WERI-Rb-1 (cell line): ENCODE data around the gene HBZ.
A peak's percentile ranks its signal among the peaks of the same experiment; 100 is the strongest.

Experiments
- DNase-seq: peaks from one replicate; pipeline ENCODE4 v3.0.0-alpha.2; 2020
- H3K27ac ChIP-seq: fragments of 250-450 bp; sonication (Bioruptor Pico); 2 replicates; pipeline ENCODE4 v1.5.1; 2020; ENCODE audit warnings: mild to moderate bottlenecking, moderate library complexity
- H3K27me3 ChIP-seq: fragments of 250-450 bp; sonication (Bioruptor Pico); 2 replicates; pipeline ENCODE4 v1.5.1; 2021; ENCODE audit warnings: mild to moderate bottlenecking, low read depth, moderate library complexity; ENCODE audit not compliant: insufficient read depth, severe bottlenecking
- H3K36me3 ChIP-seq: fragments of 250-450 bp; sonication (Bioruptor Pico); 2 replicates; pipeline ENCODE4 v1.5.1; 2020; ENCODE audit warnings: mild to moderate bottlenecking, moderate library complexity
- H3K4me3 ChIP-seq: 2 replicates; pipeline ENCODE4 v1.5.1; 2011; ENCODE audit warnings: low read depth, mild to moderate bottlenecking, control low read depth, low read length
- H3K9me3 ChIP-seq: fragments of 250-450 bp; sonication (Bioruptor Pico); 2 replicates; pipeline ENCODE4 v1.5.1; 2021; ENCODE audit warnings: mild to moderate bottlenecking, moderate library complexity; ENCODE audit not compliant: severe bottlenecking
- TF ChIP-seq, protein P1 (sequence below): IDR thresholded peaks from 2 replicates; pipeline ENCODE4 v1.5.1; 2011; ENCODE audit warnings: low read depth, mild to moderate bottlenecking, control low read depth, inconsistent platforms, low read length

HBZ gene

DNA sequence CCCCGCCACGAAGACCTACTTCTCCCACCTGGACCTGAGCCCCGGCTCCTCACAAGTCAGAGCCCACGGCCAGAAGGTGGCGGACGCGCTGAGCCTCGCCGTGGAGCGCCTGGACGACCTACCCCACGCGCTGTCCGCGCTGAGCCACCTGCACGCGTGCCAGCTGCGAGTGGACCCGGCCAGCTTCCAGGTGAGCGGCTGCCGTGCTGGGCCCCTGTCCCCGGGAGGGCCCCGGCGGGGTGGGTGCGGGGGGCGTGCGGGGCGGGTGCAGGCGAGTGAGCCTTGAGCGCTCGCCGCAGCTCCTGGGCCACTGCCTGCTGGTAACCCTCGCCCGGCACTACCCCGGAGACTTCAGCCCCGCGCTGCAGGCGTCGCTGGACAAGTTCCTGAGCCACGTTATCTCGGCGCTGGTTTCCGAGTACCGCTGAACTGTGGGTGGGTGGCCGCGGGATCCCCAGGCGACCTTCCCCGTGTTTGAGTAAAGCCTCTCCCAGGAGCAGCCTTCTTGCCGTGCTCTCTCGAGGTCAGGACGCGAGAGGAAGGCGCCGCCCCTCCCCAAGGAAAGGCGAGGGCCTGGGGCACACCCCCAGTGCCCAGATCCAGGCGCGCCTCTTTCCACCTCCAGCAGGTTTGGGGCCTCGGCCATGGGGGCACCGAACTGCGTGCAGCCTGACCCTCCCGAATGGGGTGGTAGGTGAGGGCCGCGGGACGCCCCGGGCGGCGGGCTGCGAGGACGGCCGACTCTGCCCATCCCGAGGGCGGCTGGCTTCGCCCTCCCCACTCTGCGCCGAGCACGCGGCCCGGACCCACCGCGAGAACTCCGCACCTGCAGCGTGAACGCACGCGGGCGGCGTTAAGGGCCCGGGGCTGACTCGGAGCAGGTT lies 28.5 kb downstream of the HBZ start:
- peak overlapping the region; percentile 57 for H3K4me3 ChIP-seq

DNA sequence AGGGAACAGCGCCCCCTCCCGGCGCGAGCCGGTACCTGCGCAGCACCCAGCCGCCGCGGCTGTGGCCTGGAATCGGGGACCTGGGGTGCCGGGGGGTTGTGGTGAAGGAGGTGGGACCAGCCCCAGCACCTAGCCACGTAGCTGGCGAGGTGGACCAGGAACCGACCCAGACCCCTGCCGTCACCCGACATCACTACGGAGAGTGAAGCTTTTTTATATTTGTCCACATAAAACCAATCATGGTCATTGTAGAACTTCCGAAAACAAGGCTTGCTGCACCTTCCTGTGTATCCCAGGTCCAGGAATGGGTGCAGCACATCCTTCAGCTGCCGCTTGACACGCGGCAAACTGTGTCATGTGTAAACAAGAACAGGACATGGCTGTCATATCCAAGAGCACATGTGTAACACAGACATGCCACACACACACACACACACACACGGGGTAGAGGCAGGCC lies 29.1 kb downstream of the HBZ start:
- H3K4me3 ChIP-seq, result no peak overlapping the region

More for the DNA sequence above, 28.5 kb downstream of the HBZ start:
- Histone ChIP-seq H3K36me3 (peaks cover 13% of the 10 kb centered on the region), H3K27me3 (peaks cover 7% of the 10 kb centered on the region), H3K27ac (peak overlapping the region; percentile 39), H3K9me3 (no peaks in the 10 kb centered on the region)
- DNase-seq, result no peak
- TF ChIP-seq, protein P1, sequence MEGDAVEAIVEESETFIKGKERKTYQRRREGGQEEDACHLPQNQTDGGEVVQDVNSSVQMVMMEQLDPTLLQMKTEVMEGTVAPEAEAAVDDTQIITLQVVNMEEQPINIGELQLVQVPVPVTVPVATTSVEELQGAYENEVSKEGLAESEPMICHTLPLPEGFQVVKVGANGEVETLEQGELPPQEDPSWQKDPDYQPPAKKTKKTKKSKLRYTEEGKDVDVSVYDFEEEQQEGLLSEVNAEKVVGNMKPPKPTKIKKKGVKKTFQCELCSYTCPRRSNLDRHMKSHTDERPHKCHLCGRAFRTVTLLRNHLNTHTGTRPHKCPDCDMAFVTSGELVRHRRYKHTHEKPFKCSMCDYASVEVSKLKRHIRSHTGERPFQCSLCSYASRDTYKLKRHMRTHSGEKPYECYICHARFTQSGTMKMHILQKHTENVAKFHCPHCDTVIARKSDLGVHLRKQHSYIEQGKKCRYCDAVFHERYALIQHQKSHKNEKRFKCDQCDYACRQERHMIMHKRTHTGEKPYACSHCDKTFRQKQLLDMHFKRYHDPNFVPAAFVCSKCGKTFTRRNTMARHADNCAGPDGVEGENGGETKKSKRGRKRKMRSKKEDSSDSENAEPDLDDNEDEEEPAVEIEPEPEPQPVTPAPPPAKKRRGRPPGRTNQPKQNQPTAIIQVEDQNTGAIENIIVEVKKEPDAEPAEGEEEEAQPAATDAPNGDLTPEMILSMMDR, result no peak

DNA sequence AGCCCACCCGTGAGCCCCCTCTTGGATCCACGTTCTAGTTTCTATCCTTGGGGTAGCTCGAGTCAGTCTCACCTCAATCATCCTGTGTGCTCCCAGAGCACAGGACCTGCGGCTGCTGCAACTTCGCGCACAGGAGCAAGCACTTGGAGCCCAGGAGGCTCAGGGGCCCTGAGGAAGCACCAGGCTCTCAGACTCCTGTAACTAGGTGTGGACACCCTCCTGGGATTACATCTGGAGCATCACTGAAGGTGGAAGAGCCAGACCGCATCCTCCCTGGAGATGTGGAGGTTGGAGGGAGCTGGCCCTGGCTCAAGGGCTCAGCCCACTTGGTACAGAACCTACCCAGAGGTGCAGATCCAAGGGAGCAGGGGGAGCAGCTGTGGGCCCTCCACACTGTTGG lies 30.6 kb downstream of the HBZ start:
- no peak for DNase-seq
- Histone ChIP-seq H3K36me3 (peaks cover 22% of the 10 kb centered on the region), H3K9me3 (no peaks in the 10 kb centered on the region), H3K27me3 (no peaks in the 10 kb centered on the region), H3K27ac (no peak overlapping the region), H3K4me3 (no peak overlapping the region)
- TF ChIP-seq, protein P1, result no peak

More for the DNA sequence above, 29.1 kb downstream of the HBZ start:
- no peaks in the 10 kb centered on the region for H3K9me3 ChIP-seq
- peak; percentile 87 for DNase-seq
- TF ChIP-seq, protein P1, result peak; percentile 94
- H3K36me3 ChIP-seq, result peaks cover 13% of the 10 kb centered on the region
- H3K27me3 ChIP-seq, result peaks cover 7% of the 10 kb centered on the region
- H3K27ac ChIP-seq, result no peak overlapping the region

GRCh38 chr16:185213-185612 lies 32.8 kb downstream of the HBZ start:
- no peak for DNase-seq
- no peaks in the 10 kb centered on the region for H3K9me3 ChIP-seq
- H3K27ac ChIP-seq, result no peak overlapping the region
- H3K27me3 ChIP-seq, result no peaks in the 10 kb centered on the region
- peaks cover 41% of the 10 kb centered on the region for H3K36me3 ChIP-seq
- TF ChIP-seq, protein P1, result no peak
- H3K4me3 ChIP-seq, result no peak overlapping the region

DNA sequence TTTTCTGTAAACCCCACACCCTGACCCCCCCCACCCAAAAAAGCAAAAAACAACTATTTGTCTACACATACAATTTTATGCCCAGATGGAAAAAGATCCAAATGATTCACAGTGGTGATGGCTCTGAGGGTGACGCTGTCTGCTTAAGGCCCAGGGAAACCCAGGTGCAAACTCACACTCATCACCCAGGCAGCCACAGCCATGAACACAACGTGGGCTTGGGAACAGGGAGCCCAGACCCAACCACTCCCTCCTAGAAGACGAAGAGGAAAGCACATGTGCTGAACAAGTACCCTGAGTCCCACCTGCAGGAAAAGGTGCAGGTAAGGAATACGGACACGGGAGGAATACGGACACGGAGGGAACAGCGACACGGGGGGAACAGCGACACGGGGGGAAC lies 33.2 kb downstream of the HBZ start:
- no peak for DNase-seq
- H3K4me3 ChIP-seq, result no peak overlapping the region
- no peaks in the 10 kb centered on the region for H3K27me3 ChIP-seq
- peaks cover 46% of the 10 kb centered on the region for H3K36me3 ChIP-seq
- no peaks in the 10 kb centered on the region for H3K9me3 ChIP-seq
- TF ChIP-seq, protein P1, result no peak
- H3K27ac ChIP-seq, result no peak overlapping the region
